Middle frontal gyrus (tissue), 1 donor: ENCODE data around the gene MSI2.
"Not testable (repeated sequence)": the region's sequence is repeated elsewhere in the genome, so short reads cannot be mapped to it uniquely, and the experiment has no call there.

Experiments used
- DNase-seq: peaks from one replicate; pipeline ENCODE4 v3.0.0-alpha.2; 2015; ENCODE audit warnings: low spot score; ENCODE audit errors: extremely low spot score

MSI2 gene

DNA sequence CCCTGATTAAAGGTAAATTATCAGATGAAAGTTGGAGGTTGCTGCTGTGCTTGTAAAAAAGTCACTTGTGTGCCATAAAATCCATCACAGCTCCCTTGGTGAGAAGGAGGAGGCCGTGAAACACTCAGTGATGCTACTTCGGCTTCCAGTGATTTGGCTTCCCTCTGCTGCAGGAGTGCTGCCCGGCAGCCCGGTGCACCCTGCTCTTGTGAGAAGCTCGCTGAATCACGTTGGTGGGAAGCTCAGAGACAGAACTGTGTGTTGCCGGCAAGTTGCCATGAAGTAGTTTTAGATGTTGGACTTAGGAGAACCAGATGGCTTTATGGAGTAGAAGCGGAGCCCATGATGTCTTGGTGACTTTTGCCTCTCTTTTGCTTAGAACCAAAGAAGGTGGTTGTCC is 33.3 kb downstream of the MSI2 start:
- DNase-seq: no peak

DNA sequence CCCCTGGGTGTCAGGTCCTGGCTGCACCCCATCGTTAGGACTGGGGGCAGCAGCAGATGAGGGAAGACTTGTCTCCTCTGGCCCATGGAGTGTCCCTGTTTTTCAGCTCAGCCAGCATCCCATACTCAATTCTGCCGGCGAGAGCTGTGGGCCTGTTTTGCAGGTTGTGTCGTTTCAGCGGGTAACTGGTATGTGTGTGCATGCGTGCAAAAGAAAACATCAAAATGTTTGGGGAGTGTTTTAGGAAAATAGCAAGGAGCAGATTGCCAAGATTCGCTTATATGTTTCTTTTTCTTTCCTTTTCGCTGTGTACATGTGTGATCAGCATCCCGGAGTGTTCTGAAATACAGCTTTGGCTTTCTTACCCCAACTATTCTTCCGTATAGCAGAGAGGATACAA is 34.7 kb downstream of the MSI2 start:
- no peak for DNase-seq

DNA sequence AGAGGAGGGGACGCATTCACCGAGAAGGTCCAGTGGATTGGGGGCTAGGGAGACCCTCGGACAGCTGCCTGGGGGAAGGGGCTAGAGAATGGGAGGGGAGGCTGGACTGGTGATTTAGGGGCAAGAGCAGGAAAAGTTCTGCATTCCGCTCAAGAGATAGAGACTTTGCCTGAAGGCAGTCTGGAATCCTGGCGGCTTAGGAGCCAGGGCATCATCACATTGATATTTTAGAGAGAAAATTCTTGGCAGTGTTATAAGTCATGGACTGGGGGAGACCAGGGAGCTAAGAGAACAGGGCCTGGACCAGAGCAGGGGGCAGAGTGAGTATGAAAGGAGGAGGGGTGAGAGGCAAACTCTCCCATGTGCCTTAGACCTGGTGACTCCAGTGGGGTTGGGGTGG is 35.8 kb downstream of the MSI2 start:
- no peak for DNase-seq

DNA sequence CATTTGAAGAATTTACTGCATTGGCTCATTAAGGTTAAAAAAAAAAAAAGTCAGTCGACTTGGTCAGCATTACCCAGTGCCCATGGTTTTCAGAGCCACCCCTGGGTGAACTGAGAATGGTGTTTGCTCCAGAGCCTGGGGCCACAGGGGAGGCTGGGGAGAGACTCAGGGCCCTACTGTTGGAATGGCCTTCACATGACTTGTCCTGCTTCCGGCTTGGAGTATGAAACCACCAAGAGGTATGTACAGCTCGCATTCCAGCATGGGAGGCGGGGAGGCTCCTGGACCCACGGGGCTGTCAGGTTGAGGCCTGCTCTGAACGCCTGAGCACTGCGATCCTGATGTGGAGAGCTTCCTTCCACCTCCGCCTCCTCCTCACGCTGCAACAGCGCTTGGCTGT is 36.8 kb downstream of the MSI2 start:
- DNase-seq: no peak

DNA sequence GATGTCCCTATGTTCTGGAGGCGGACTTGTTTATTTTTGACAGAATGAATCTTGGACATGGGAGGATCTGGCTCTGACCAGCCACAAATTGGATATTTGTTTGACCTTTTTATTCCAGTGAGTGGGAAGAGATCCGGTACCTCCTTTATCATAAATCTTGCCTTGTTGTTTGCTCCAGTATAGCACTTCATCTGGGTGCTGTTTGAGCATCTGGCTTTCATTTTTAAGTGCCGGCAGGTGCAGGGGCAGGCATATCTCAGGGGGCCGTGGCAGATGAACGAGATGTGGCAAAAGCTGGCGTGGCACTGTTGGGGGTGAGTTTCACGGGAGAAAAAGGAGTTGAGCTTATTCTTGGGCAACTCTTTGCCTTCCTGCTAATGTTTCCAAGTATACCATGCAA is 37.8 kb downstream of the MSI2 start:
- no peak for DNase-seq

DNA sequence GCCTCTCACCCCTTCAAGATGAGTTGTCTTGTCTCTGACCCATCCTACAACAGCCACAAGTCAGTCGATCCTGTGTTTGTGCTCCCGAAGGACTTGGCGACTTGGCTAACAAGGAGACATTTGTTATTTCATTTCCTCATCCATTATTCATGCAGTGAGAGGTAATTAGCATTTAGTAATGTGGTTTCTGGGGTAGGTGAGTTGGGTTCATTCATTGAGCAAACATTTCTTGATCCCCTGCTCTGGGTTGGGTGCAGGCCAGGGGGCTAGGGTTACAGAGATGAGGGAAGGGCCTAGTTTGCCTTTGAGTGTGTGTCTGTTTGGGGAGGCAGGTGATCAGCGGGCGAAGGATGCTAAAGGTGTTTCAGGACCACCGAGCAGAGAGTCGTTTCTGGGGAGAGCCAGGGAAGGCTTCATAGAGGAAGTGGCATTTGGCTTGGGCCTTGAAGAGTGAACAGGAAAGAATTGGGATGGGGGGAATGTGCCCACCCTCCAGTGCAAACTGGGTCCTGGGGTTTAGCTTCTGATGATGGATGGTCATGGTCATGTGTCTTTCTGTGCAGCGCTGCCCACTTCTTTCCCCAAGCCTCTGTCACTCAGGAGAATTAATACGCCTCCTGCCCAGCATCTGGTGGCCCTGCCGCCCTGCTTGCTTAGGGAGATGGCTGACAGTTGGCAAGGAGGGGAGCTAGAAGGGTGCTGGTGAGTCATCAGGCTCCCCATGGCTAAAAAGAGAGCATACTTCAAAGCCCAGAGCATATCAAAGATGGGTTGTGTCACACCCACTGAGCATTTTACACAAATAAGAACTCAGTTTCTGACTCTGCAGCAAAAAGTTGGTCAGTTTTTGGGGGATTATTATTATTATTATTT is 38.5 kb downstream of the MSI2 start:
- DNase-seq: no peak

DNA sequence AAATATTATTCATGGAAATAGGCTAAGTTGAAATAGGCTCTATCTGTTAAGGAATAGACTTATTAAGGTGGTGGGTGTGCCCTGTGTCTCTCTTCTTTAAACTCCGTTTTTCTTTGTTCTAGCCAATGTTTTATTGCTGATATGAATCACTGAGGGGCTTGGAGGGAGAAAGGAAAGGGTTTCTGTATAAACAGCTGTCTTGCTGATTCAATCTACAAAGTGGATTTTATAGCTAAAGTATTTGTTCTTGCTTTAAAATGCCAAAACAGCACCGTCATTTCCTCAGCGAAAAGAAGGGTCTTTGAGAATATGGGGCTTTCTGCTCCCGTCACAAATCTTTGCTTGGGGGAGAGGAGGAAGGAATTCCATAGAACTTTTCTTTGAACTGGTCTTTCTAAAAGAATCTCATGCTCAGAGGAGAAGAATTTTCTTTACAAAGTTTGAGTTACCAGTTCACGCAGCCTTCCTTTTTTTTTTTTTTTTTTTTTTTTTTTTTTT is 39.3 kb downstream of the MSI2 start:
- DNase-seq: no peak

DNA sequence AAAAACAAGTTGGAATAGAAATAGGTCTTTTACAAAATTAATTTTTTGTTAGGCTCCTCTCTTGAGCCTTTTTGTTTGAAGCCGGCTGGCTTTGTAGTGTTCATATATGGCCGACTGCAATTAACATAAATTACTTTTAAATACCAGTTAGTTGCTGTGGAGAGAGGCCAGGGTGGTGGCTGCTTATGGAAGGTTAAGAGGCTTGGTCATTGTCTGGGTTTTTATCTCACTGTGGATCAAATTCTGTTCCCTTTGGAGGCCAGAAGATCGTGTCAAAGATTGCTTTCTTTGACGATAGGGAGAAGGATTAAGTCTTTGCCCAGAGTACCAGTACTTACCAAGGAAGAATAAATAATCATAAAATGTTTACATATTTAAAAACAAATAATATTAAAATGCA is 39.9 kb downstream of the MSI2 start:
- DNase-seq: no peak

DNA sequence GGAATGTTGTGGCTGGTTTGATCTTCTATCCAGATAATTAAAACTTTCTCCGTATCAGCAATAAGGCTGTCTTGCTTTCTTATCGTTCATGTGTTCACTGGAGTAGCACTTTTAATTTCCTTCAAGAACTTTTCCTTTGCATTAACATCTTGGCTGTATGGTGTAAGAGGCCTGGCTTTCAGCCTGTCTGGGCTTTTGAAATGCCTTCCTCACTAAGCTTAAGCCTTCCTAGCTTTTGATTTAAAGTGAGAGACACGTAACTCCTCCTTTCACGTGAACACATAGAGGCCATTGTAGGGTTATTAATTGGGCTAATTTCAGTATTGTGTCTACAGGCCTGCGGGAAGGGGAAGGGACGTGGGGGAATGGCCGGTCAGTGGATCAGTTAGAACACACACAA is 42.9 kb downstream of the MSI2 start:
- DNase-seq: no peak

DNA sequence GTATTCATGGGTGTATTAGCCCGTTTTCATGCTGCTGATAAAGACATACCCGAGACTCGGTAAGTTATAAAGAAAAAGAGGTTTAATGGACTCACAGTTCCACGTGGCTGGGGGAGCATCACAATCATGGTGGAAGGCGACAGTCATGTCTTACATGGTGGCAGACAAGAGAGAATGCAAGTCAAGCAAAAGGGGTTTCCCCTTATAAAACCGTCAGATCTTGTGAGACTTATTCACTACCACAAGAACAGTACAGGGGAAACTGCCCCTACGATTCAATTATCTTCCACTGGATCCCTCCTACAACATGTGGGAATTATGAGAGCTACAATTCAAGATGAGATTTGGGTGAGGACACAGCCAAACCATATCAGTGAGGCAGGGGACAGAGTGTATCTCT is 44.3 kb downstream of the MSI2 start:
- DNase-seq: not testable (repeated sequence)

DNA sequence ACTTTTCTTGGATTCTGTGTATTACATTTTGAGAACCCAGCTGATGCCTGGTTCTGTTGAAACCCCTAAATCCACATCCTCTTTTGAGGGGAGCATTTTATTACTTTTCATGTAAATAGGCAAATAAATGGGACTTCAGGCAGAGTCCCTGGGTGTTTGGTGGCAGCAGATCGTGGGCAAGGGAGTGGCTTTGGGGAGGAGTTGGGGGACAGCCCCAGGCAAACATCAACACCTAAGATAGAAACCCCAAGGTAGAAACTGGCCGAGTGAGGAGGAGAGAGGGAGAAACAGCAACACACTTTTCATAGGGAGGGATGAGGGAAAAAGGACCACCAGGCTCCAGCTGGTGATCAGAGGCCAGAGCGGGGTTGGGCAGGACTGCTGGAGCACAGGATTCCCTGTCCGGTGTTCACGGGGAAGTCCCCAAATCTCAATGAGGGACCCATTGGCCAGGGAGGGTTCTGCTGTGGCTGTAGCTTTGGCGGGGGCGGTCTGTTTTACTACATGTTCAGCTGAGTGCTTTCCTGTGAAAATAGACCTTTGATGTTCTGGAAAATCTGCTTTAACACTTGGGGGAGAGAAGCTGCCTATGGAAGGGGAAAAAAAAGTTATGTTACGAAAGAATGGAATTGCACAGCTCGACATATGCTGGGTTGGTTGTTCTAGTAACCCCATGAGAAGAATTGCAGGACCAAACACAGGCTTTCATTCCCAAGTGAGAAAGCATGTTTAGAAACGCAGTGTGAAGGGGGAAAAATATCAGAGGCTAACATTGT is 46.6 kb downstream of the MSI2 start:
- DNase-seq: no peak

DNA sequence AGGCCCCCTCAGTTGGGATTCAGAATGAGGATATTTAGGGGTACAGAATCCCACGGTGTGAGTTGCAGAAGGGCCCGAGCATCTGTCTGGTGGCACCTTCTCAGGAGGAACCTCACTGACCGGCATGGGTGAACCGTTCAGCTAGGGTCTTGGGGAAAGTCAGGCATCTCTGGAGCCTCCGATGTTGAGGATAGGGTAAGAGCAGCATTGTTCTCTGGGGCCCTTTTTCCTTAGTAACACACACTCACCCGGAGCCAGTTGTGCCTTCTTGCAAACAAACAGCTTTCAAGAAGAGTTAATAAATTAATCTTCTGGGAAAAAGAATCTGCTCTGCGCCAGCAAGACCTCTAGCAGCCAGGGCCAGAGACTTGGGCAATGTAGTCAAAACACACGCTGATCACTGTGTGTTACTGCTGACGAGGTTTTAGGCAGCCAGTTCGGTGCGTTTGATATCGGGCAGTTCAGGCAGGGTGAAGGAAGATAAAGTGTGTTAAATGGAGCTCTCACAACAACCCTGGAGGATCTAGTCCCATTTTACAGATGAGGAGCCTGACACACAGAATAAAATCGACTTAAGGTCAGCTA is 48.9 kb downstream of the MSI2 start:
- no peak for DNase-seq

DNA sequence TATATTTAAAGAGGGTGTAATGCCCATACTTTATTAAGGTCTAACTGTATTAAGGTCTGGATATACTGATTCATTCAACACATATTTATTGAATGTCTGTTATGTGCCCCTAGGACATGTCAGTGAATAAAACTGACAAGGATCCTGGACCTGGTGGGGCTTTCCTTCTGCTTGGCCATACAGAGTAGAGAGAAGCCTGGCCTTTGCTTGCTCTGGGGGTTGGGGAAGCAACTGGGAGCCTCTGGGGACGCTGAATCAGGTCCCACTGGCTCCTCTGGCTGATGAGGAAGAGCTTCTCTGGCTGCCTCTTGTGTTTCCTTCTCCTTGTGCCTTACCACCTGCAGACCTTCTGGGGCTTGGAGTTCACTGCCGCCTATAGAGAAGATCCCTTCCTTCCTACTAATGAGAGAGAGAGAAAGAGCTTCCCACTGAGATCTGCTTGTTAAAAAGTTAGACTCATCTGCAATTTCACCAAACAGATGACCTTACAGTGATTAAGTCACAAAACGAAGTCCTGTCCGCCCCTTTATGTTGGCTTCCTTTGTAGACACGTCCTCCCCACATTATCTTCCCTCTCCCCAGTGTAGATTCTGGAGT is 49.7 kb downstream of the MSI2 start:
- no peak for DNase-seq

DNA sequence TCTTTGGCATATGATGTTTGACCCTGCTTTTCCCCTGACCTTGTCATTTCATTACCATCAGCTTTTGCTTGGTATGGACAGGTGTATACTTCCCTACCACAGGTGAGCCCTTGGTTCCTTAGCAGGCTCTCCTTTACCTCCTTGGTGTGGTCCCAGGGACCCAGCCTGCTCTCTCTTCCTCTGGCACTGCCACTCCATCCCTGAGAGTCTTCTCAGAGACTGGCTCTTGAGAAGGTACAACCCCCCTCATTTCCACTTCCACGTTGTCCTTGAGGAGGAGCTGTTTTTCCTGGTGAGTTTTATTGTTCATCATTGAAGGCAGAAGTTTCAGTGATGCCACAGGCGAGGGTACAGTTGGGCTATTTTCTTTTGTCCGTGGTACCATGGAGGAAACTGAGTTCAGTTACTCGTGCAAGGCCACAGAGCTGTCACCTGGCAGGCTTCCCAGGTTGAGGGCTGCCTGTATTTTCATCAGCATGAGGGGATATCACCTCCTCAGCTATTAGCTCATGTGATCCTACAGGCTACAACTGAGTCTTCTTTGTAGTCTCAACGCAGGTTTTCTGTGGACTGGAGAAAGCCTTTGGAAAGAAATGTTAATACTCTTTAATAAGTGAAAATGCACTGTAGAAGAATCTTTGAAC is 52.3 kb downstream of the MSI2 start:
- DNase-seq: no peak

DNA sequence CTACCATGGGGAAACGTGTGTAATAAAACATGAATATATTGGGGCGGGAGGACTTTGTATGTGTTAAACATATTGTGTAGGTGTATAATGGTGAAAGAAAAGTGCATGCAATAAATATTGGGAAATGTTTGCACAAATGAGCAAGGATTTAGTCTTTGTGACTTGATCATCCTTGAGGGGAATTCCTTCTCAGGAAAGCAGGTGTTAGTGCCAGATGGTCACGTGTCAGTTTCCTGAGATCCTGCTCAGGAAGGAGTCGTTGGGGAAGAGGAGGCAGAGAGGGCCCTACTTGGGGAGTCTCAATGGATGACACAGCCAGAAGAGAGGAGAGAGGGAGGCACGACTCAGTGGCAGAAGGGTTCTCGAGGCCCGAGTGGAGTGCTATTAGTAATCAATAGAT is 53.2 kb downstream of the MSI2 start:
- no peak for DNase-seq

DNA sequence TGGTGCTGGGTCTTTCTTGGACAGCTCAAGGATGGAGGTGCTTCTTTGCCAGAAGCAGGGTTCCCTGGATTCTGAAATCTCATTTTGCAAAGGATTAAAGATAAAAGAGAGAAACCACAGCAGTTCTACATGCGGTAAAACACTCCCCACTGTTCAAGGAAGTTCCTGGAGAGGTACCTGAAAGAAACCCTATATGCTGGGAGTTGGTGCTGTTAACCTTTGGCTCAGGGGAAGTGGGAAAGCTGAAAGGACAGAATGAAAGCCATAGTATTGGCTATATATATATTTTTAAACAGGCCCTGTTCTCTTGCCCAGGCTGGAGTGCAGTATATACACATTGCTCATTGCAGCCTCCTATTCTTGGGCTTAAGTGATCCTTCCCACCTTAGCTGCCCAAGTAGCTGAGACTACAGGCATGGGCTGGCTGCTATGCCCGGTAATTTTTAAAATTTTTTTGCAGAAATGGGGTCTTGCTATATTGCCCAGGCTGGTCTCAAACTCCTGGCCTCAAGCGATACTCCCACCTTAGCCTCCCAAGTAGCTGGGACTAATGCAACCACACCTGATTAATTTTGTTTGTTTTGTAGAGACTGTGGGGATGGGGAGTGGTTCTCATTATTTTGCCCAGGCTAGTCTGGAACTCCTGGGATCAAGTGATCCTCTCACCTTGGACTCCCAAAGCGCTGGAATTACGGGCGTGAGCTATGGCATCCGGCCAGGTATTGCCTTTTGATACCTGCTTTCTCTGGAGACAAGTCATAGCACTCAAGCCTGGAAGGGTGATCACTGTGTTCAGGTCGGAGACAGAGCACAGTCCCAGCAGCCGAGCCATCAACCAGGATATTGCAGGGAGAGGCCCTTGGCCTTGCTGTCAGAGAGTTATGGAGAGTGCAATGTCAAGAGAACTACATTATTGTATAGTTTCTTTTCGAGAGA is 55.2 kb downstream of the MSI2 start:
- no peak for DNase-seq

DNA sequence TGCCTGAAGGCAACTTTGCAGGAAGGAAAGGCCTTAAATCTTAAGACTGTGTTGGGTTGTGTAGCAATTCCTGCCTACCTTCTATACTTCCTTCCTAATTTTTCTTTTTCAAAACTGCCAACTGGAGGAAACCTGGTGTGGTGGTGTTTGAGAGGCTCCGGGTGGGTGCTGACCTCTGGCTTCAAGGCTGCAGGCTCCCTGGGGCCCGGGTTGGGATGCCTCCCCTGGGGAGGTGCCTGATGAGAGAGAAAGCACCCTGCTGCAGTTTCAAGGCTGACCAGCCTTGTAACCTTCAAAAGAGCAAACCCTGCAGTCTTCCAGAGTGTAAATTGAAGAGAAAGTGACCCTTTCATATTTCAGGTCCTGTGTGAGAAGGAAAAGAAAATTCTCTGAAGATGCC is 55.9 kb downstream of the MSI2 start:
- DNase-seq: no peak

DNA sequence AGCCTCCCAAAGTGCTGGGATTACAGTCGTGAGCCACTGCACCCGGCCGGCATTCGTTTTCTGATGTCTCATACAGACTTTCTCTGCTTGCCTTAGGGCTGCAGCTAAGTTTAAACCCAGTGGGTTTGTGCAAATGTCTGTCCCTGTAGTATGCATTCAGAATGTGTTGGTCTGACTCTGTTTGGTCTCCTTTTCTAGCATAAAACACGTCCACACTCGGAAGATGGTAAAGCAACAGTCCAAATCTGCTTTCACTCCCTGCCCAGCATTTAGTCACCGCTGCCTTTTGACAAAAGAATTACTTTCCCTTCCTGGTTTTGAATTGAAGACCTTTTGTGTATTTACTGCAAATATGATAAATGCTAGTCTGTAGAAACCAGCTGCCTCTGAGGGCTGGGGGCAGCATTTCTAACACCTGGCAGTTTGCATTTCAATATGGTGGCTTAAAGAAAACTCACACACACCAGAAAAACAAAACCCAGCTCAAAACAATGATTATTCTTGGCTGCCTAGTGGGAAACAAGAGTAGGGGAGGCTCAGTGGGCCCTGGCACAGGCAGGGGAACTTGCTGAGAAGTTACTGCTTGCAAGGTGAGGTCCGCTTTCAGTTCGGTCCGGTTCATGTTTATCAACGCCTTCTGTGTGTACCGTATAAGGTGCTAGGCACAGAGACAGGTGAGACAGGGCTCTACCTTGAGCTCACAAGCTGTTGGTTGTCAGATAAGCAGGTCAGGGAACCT is 56.9 kb downstream of the MSI2 start:
- DNase-seq: no peak
